HG02938 (cell line): ENCODE measurements around the gene PARD3B.
A peak's percentile ranks its signal among the peaks of the same experiment; 100 is the strongest.

Source experiments
- ATAC-seq: cut with Tn5 transposase; IDR thresholded peaks from one replicate; pipeline ENCODE4 v1.9.1; 2021; ENCODE audit warnings: mild to moderate bottlenecking, moderate library complexity; ENCODE audit not compliant: unreplicated experiment

The PARD3B gene

GRCh38 chr2:205619600-205619999 lies 1074.3 kb downstream of the PARD3B start:
- no peak for ATAC-seq

- ATAC-seq = no peak
Measured at GRCh38 chr2:205627085-205627484, 1081.8 kb downstream of the PARD3B start.

GRCh38 chr2:205628422-205628821 lies 1083.1 kb downstream of the PARD3B start:
- ATAC-seq = no peak

- ATAC-seq = no peak
Measured at GRCh38 chr2:205629091-205629776, 1084.0 kb downstream of the PARD3B start.

GRCh38 chr2:205633994-205634393 lies 1088.7 kb downstream of the PARD3B start:
- ATAC-seq = no peak

GRCh38 chr2:205636549-205637319 lies 1091.5 kb downstream of the PARD3B start:
- no peak for ATAC-seq

GRCh38 chr2:205637320-205637602 lies 1092.0 kb downstream of the PARD3B start:
- ATAC-seq = no peak

- no peak for ATAC-seq
Measured at GRCh38 chr2:205637779-205638503, 1092.7 kb downstream of the PARD3B start.

GRCh38 chr2:205640716-205641115 lies 1095.4 kb downstream of the PARD3B start:
- no peak for ATAC-seq

GRCh38 chr2:205642599-205643356 lies 1097.5 kb downstream of the PARD3B start:
- no peak for ATAC-seq

GRCh38 chr2:205643391-205643885 lies 1098.2 kb downstream of the PARD3B start:
- ATAC-seq = no peak

- no peak for ATAC-seq
Measured at GRCh38 chr2:205644018-205644417, 1098.7 kb downstream of the PARD3B start.

- peak; percentile 99 for ATAC-seq
Measured at GRCh38 chr2:205646680-205647079, 1101.4 kb downstream of the PARD3B start.

- no peak for ATAC-seq
Measured at GRCh38 chr2:205650450-205650849, 1105.2 kb downstream of the PARD3B start.

- no peak for ATAC-seq
Measured at GRCh38 chr2:205650931-205651330, 1105.7 kb downstream of the PARD3B start.

- no peak for ATAC-seq
Measured at GRCh38 chr2:205651719-205652118, 1106.4 kb downstream of the PARD3B start.

GRCh38 chr2:205654878-205655605 lies 1109.8 kb downstream of the PARD3B start:
- no peak for ATAC-seq

- no peak for ATAC-seq
Measured at GRCh38 chr2:205655779-205656456, 1110.6 kb downstream of the PARD3B start.

- ATAC-seq = no peak
Measured at GRCh38 chr2:205656461-205656860, 1111.2 kb downstream of the PARD3B start.

GRCh38 chr2:205656941-205657340 lies 1111.7 kb downstream of the PARD3B start:
- ATAC-seq = no peak
